Measurements from ENCODE around the gene CHST9. TPM values are rescaled to one million over a fixed set of nuclear protein-coding genes. Genes with fewer than 3 reads are reported as not detected.

CHST9 gene
- total and polyA plus RNA-seq, 2 of the 4 experiments (the other 2 are of a cell fraction): not detected

DNA sequence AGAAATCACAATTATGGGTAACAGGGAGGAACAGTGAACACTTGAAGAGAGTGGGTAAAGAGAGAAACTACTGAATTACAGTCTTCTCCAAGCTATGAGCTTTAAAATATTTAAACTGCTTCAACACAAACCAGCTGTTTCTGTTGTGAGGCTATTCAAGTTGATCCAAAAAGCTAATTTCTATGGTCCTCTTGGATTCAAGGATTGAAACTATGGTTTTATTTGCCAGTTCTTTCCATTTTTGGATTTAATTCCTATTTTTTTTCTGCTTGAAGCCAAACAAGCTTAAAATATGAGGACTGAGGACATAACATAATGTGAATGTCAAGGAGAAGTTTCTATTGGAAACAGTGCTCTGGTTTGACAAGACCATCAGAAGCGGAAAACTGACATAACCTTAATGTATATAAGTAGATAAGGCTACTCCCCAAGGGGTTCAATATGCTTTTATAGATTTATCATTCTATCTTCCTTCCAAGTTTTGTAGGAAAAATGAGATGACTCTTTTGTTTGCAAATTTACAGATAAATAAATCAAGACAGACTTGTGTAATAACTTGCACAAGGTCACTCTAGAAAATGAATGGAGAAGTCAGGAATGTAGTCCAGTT is 258.9 kb downstream of the CHST9 start:
- Histone ChIP-seq H3K9ac (ENCODE audit: low read depth, low read length) (no peak overlapping the region), H3K23ac (ENCODE audit: low read depth, low read length) (no peak overlapping the region), H3K4me3 (ENCODE audit: insufficient read depth, low read depth, low read length) (no peak overlapping the region), H2AFZ (replicated peaks; ENCODE audit: low read length, poor library complexity) (no peak overlapping the region), H3K56ac (ENCODE audit: extremely low read depth, insufficient read depth, low read length) (no peak overlapping the region), H2BK5ac (ENCODE audit: low read depth, low read length, poor library complexity, severe bottlenecking) (no peak overlapping the region), H4K91ac (ENCODE audit: insufficient read depth, low read depth, low read length) (no peak overlapping the region), H3K14ac (replicated peaks; ENCODE audit: low read depth, low read length) (no peak overlapping the region), H2AK9ac (replicated peaks; ENCODE audit: low read depth, low read length, poor library complexity) (no peak overlapping the region), H3K4me1 (ENCODE audit: control insufficient read depth, insufficient read depth, low read length) (no peaks in the 10 kb centered on the region), H3K9me1 (ENCODE audit: insufficient read depth, low read length) (no peaks in the 10 kb centered on the region), H3K18ac (ENCODE audit: low read depth, low read length) (no peak overlapping the region), H3K27ac (ENCODE audit: insufficient read depth, low read length) (no peak overlapping the region), H3K4me2 (ENCODE audit: low read depth, low read length) (no peak overlapping the region), H4K5ac (ENCODE audit: low read depth, low read length) (no peak overlapping the region), H2BK120ac (ENCODE audit: low read depth, low read length) (no peak overlapping the region), H2BK20ac (ENCODE audit: low read depth, low read length) (no peak overlapping the region), H3K4ac (ENCODE audit: low read depth, low read length) (no peak overlapping the region), H2BK15ac (ENCODE audit: low read depth, low read length) (no peak overlapping the region), H4K20me1 (ENCODE audit: insufficient read depth, low read length) (no peaks in the 10 kb centered on the region), H2AK5ac (ENCODE audit: low read depth, low read length) (no peak overlapping the region), H3K27me3 (ENCODE audit: control insufficient read depth, insufficient read depth, low read length) (no peaks in the 10 kb centered on the region), H3K36me3 (ENCODE audit: control insufficient read depth, insufficient read depth, low read length) (no peaks in the 10 kb centered on the region), H3K79me1 (ENCODE audit: low read depth in 1 of 2, low read length in 2 of 2) (no peaks in the 10 kb centered on the region), H4K8ac (ENCODE audit: low read depth in 2 of 2, low read length in 2 of 2) (no peak overlapping the region), H3K9me3 (ENCODE audit: control insufficient read depth, insufficient read depth, low read length) (peaks cover 7% of the 10 kb centered on the region)
- POLR2A ChIA-PET (ENCODE audit: unreplicated experiment): no interaction called here
- in situ Hi-C loops (cut with MboI; ENCODE audit: low sequenced_read_pairs): no loop called here
- no CpG with 5 or more reads among the region's 1 CpG for WGBS, 2 experiments (ENCODE audit: extremely low coverage in 2 of 2, insufficient read length in 1 of 2)
- CTCF ChIA-PET: no interaction called here
- no peak for TF ChIP-seq RAD21 (IDR thresholded peaks at IDR 0.05; ENCODE audit: low read length)
- no peak for TF ChIP-seq RFX5 (IDR thresholded peaks at IDR 0.05; ENCODE audit: low read depth, low read length)
- TF ChIP-seq CEBPB (IDR thresholded peaks at IDR 0.05; ENCODE audit: low read depth, low read length): no peak
- TF ChIP-seq CHD1 (IDR thresholded peaks at IDR 0.05; ENCODE audit: low read depth, low read length): no peak
- no peak for TF ChIP-seq MAZ (IDR thresholded peaks at IDR 0.05; ENCODE audit: borderline replicate concordance, low read depth, low read length)
- no peak for TF ChIP-seq FOS (IDR thresholded peaks at IDR 0.05; ENCODE audit: low read depth, low read length)
- no peak for TF ChIP-seq RCOR1 (IDR thresholded peaks at IDR 0.05; ENCODE audit: insufficient replicate concordance, low read length)
- TF ChIP-seq NFE2L2 (IDR thresholded peaks at IDR 0.05; ENCODE audit: low read depth, low read length): no peak
- TF ChIP-seq MAFK (IDR thresholded peaks at IDR 0.05; ENCODE audit: low read depth, low read length): no peak
- TF ChIP-seq, protein P1, sequence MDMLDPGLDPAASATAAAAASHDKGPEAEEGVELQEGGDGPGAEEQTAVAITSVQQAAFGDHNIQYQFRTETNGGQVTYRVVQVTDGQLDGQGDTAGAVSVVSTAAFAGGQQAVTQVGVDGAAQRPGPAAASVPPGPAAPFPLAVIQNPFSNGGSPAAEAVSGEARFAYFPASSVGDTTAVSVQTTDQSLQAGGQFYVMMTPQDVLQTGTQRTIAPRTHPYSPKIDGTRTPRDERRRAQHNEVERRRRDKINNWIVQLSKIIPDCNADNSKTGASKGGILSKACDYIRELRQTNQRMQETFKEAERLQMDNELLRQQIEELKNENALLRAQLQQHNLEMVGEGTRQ (IDR thresholded peaks at IDR 0.05; ENCODE audit: low read depth, low read length): no peak
- TF ChIP-seq POLR2A (IDR thresholded peaks at IDR 0.05; ENCODE audit: low read depth, low read length): no peak
- no peak for TF ChIP-seq SMC3 (IDR thresholded peaks at IDR 0.05; ENCODE audit: low read depth, low read length)
- TF ChIP-seq, protein P2, sequence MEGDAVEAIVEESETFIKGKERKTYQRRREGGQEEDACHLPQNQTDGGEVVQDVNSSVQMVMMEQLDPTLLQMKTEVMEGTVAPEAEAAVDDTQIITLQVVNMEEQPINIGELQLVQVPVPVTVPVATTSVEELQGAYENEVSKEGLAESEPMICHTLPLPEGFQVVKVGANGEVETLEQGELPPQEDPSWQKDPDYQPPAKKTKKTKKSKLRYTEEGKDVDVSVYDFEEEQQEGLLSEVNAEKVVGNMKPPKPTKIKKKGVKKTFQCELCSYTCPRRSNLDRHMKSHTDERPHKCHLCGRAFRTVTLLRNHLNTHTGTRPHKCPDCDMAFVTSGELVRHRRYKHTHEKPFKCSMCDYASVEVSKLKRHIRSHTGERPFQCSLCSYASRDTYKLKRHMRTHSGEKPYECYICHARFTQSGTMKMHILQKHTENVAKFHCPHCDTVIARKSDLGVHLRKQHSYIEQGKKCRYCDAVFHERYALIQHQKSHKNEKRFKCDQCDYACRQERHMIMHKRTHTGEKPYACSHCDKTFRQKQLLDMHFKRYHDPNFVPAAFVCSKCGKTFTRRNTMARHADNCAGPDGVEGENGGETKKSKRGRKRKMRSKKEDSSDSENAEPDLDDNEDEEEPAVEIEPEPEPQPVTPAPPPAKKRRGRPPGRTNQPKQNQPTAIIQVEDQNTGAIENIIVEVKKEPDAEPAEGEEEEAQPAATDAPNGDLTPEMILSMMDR (conservative IDR thresholded peaks at IDR 0.05; ENCODE audit: low read depth, low read length): no peak
- TF ChIP-seq, protein P3, sequence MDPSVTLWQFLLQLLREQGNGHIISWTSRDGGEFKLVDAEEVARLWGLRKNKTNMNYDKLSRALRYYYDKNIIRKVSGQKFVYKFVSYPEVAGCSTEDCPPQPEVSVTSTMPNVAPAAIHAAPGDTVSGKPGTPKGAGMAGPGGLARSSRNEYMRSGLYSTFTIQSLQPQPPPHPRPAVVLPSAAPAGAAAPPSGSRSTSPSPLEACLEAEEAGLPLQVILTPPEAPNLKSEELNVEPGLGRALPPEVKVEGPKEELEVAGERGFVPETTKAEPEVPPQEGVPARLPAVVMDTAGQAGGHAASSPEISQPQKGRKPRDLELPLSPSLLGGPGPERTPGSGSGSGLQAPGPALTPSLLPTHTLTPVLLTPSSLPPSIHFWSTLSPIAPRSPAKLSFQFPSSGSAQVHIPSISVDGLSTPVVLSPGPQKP (IDR thresholded peaks at IDR 0.05; ENCODE audit: borderline replicate concordance, low read depth, low read length): no peak
- TF ChIP-seq MXI1 (IDR thresholded peaks at IDR 0.05; ENCODE audit: borderline replicate concordance, low read depth, low read length): no peak
- no peak for TF ChIP-seq BHLHE40 (IDR thresholded peaks at IDR 0.05; ENCODE audit: low read depth, low read length)
- BruUV-seq (replicated peaks): no TSS peak
- ATAC-seq (ENCODE audit: low read depth) (no peak), DNase-seq (no peak)
- dilution Hi-C loops (cut with HindIII; ENCODE audit: low sequenced_read_pairs, unreplicated experiment): no loop called here
- intact Hi-C loops (cut with micrococcal nuclease): no loop called here

Data from IMR-90 (cell line).